GM12874 (cell line): ENCODE results near the gene CDR2.

ENCODE experiments used
- TF ChIP-seq, protein P1 (sequence below): IDR thresholded peaks from 2 replicates; pipeline ENCODE4 v1.5.1; 2011; ENCODE audit warnings: low read depth, mild to moderate bottlenecking, control low read depth, low read length, moderate library complexity; ENCODE audit not compliant: insufficient read depth

The CDR2 gene

GRCh38 chr16:22322021-22322471 is 52.4 kb downstream of the CDR2 start:
- TF ChIP-seq, protein P1, sequence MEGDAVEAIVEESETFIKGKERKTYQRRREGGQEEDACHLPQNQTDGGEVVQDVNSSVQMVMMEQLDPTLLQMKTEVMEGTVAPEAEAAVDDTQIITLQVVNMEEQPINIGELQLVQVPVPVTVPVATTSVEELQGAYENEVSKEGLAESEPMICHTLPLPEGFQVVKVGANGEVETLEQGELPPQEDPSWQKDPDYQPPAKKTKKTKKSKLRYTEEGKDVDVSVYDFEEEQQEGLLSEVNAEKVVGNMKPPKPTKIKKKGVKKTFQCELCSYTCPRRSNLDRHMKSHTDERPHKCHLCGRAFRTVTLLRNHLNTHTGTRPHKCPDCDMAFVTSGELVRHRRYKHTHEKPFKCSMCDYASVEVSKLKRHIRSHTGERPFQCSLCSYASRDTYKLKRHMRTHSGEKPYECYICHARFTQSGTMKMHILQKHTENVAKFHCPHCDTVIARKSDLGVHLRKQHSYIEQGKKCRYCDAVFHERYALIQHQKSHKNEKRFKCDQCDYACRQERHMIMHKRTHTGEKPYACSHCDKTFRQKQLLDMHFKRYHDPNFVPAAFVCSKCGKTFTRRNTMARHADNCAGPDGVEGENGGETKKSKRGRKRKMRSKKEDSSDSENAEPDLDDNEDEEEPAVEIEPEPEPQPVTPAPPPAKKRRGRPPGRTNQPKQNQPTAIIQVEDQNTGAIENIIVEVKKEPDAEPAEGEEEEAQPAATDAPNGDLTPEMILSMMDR, result no peak

- TF ChIP-seq, protein P1, result peak; percentile 78
These were observed 52.9 kb downstream of the CDR2 start for GRCh38 chr16:22321340-22322001.

DNA sequence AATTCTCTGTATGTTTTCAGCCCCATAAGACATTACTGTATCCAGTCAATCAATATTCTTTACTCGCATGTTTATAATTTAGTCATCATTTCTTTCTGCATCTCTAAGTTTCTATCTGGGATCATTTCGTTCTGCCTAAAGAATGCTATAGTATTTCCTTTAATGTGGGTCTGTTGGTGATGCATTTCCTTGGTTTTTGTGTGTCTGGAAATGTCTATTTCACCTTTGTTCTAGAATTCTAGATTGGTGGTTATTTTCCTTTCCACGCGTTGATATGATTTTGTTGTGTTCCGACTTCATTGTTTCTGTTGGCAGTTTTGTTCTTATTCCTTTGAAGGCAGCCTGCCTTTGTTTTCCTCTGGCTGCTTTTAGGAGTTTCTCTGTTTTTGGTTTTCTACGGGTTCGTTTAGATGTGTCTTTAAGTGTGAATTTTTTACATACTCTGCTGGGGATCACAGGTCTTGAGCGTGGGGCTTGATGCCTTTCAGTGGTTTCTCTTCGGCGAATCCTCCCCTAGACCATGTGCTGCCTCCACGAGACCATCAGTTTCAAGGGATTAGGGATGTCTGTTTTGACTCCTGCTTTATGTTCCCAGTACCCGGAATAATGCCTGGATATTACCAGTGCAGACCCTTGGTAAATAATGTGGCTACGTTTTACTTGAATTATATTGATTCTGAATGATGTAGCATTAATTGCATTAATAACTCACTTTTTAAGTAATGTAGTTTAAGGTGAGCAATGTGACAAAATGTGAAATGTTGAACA is 53.7 kb downstream of the CDR2 start:
- TF ChIP-seq, protein P1, result no peak

DNA sequence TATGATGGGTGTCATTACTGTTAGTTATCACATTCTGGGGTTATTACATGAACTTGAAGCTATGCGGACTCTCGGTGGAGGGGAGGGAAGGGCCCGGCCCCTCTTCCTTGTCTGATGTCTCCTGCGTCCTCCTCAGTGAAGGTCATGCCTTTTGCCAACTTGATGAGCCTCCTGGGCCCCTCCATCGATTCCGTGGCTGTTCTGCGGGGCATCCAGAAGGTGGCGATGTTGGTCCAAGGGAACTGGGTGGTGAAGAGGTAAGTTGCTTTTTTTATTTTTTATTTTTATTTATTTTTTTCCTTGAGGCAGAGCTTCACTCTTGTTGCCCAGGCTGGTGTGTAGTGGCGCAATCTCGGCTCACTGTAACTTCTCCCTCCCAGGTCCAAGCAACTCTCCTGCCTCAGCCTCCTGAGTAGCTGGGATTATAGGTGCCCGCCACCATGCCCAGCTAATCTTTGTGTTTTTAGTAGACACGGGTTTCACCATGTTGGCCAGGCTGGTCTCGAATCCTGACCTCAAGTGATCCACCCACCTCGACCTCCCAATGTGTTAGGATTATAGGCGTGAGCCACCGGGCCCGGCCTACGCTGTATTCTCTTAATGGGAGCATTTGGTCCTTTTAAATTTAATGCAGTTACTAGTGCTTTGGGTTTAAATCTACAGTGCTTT is 55.6 kb downstream of the CDR2 start:
- TF ChIP-seq, protein P1, result peak; percentile 70

- TF ChIP-seq, protein P1, result no peak
These were observed 56.8 kb downstream of the CDR2 start for GRCh38 chr16:22317625-22318024.

- TF ChIP-seq, protein P1, result no peak
These were observed 57.4 kb downstream of the CDR2 start for GRCh38 chr16:22317001-22317530.

DNA sequence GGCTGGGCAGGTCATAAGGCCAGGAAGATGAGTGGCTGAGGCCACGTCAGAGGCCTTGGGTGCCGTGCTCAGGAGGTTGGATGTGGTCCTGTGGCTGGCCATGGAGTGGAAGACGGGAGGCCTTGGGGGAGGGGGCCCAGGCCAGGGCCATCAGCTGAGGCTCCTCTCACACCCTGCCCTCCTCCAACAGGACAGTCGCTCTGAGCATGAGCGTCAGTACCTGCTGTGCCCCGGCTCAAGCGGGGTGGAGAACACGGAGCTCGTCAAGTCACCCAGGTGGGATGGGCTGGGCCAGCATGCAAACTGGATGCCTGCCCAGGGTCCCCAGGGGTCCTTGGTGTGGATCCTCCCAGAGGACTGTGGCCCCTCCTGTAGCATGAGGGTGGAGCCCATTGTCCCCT is 58.0 kb downstream of the CDR2 start:
- TF ChIP-seq, protein P1, result no peak
